SK-N-SH (cell line): Measurements from ENCODE around the gene TMEM179B. TPM values are rescaled to one million over a fixed set of nuclear protein-coding genes. Genes with fewer than 3 reads are reported as not detected.
A peak's percentile ranks its signal among the peaks of the same experiment; 100 is the strongest.

Source experiments
- CTCF ChIA-PET: fragments of 300-600, 350-600 bp; formaldehyde crosslinking; extraction: SDS; loops from one replicate; lab custom pipeline; 2021; lab: Yijun Ruan, JAX
- POLR2A ChIA-PET: fragments of 350-600 bp; sonication (Branson Sonifier 250); formaldehyde crosslinking; extraction: SDS; loops from one replicate; lab custom pipeline; 2020; ENCODE audit warnings: antibody characterized with exemption, inconsistent platforms; lab: Yijun Ruan, JAX
- DNase-seq: peaks from one replicate; pipeline ENCODE4 v3.0.0; 2012
- H2AFZ ChIP-seq: fragments of 200-600 bp; sonication (generic); 2 replicates; pipeline ENCODE4 v1.8.1; 2016; ENCODE audit warnings: antibody characterized with exemption, mild to moderate bottlenecking, low read depth
- H3F3A ChIP-seq: fragments of 200-600 bp; sonication (generic); replicated peaks from 2 replicates; pipeline ENCODE3; 2016; ENCODE audit warnings: antibody characterized with exemption, mild to moderate bottlenecking; ENCODE audit not compliant: insufficient read depth
- H3K27ac ChIP-seq, 2 experiments: fragments of 200-500 bp in 1 of 2; fragments of 200-600 bp in 1 of 2; sonication (Bioruptor generic) in 1 of 2; sonication (generic), shearing (Covaris generic) in 1 of 2; 2 replicates each; pipeline versions ENCODE4 v1.5.1 to v1.6.1; 2014 to 2016; ENCODE audit warnings: low read depth in 2 of 2, inconsistent platforms in 1 of 2, low read length in 1 of 2, mild to moderate bottlenecking in 1 of 2, mixed read lengths in 1 of 2
- H3K27me3 ChIP-seq: fragments of 200-600 bp; sonication (generic), shearing (Covaris generic); 2 replicates; pipeline ENCODE4 v1.6.1; 2016; ENCODE audit warnings: mixed run types; ENCODE audit not compliant: insufficient read depth
- H3K36me3 ChIP-seq, 2 experiments: fragments of 200-500 bp in 1 of 2; fragments of 200-600 bp in 1 of 2; sonication (Bioruptor generic) in 1 of 2; sonication (generic) in 1 of 2; replicated peaks in 1 of 2; 2 replicates each; pipeline versions ENCODE3 to v1.5.1; 2014 to 2016; ENCODE audit warnings: low read length in 1 of 2, mild to moderate bottlenecking in 1 of 2; ENCODE audit not compliant: insufficient read depth in 2 of 2, control insufficient read depth in 1 of 2
- H3K4me1 ChIP-seq, 2 experiments: fragments of 200-500 bp in 1 of 2; fragments of 200-600 bp in 1 of 2; sonication (Bioruptor generic) in 1 of 2; sonication (generic), shearing (Covaris generic) in 1 of 2; 2 replicates each; pipeline versions ENCODE4 v1.5.1 to v1.6.1; 2014 to 2016; ENCODE audit warnings: low read depth in 1 of 2, low read length in 1 of 2, mixed run types in 1 of 2; ENCODE audit not compliant: insufficient read depth in 2 of 2, control insufficient read depth in 1 of 2
- H3K4me2 ChIP-seq: fragments of 200-600 bp; sonication (generic), shearing (Covaris generic); 2 replicates; pipeline ENCODE4 v1.6.1; 2017; ENCODE audit warnings: mixed run types
- H3K4me3 ChIP-seq, 2 experiments: fragments of 200-500 bp in 1 of 2; fragments of 200-600 bp in 1 of 2; sonication (Bioruptor generic) in 1 of 2; sonication (generic), shearing (Covaris generic) in 1 of 2; 2 replicates each; pipeline versions ENCODE4 v1.5.1 to v1.8.1; 2014 to 2016; ENCODE audit warnings: low read depth in 2 of 2, inconsistent platforms in 1 of 2, low read length in 1 of 2, mild to moderate bottlenecking in 1 of 2, mixed read lengths in 1 of 2, moderate library complexity in 1 of 2
- H3K79me2 ChIP-seq: fragments of 200-600 bp; sonication (generic); 2 replicates; pipeline ENCODE4 v1.8.1; 2017; ENCODE audit warnings: mild to moderate bottlenecking; ENCODE audit not compliant: insufficient read depth
- H3K9ac ChIP-seq: fragments of 200-600 bp; sonication (generic); 2 replicates; pipeline ENCODE4 v1.6.1; 2017; ENCODE audit warnings: mixed run types
- H3K9me2 ChIP-seq: fragments of 200-600 bp; sonication (generic); 2 replicates; pipeline ENCODE4 v1.6.1; 2017; ENCODE audit warnings: mixed run types
- H3K9me3 ChIP-seq: fragments of 200-600 bp; sonication (generic); 2 replicates; pipeline ENCODE4 v1.6.1; 2017; ENCODE audit warnings: mixed run types, mild to moderate bottlenecking, moderate library complexity
- H4K20me1 ChIP-seq: fragments of 200-600 bp; sonication (generic); 2 replicates; pipeline ENCODE4 v1.6.1; 2017; ENCODE audit warnings: mild to moderate bottlenecking, mixed run types; ENCODE audit not compliant: insufficient read depth
- CHD2 ChIP-seq: fragments of 150-350 bp; IDR thresholded peaks from 2 replicates; pipeline ENCODE4 v1.6.1; 2018; ENCODE audit warnings: low read length; ENCODE audit not compliant: partially characterized antibody
- ELF1 ChIP-seq: IDR thresholded peaks from 2 replicates; pipeline ENCODE4 v1.4.0; 2012
- EZH2phosphoT487 ChIP-seq: fragments of 200-600 bp; sonication (generic); IDR thresholded peaks from 2 replicates; pipeline ENCODE4 v1.6.1; 2017; ENCODE audit warnings: low read depth, mixed run types, mild to moderate bottlenecking, antibody characterized with exemption, moderate library complexity, borderline replicate concordance
- GABPA ChIP-seq: IDR thresholded peaks from 2 replicates; pipeline ENCODE4 v1.4.0; 2012; ENCODE audit warnings: low read depth, mild to moderate bottlenecking
- IRF3 ChIP-seq: fragments of 150-350 bp; IDR thresholded peaks from 2 replicates; pipeline ENCODE4 v1.6.1; 2016; ENCODE audit warnings: mild to moderate bottlenecking, low read depth, low read length
- MAX ChIP-seq: IDR thresholded peaks from 2 replicates; pipeline ENCODE4 v1.4.0; 2012; ENCODE audit warnings: low read depth
- MXI1 ChIP-seq: IDR thresholded peaks from 2 replicates; pipeline ENCODE4 v1.6.1; 2012; ENCODE audit warnings: mild to moderate bottlenecking, low read depth, low read length, improper control_type of control experiment
- PBX3 ChIP-seq: IDR thresholded peaks from 2 replicates; pipeline ENCODE4; 2012
- POLR2AphosphoS5 ChIP-seq: IDR thresholded peaks from 2 replicates; pipeline ENCODE4 v1.6.1; 2012; ENCODE audit warnings: low read depth, low read length
- RAD21 ChIP-seq: IDR thresholded peaks from 2 replicates; pipeline ENCODE4 v1.6.1; 2012; ENCODE audit warnings: mild to moderate bottlenecking, low read length
- RCOR1 ChIP-seq: fragments of 150-350 bp; IDR thresholded peaks from 2 replicates; pipeline ENCODE4 v1.6.1; 2017; ENCODE audit warnings: antibody characterized with exemption, low read length
- REST ChIP-seq: IDR thresholded peaks from 2 replicates; pipeline ENCODE4 v1.6.1; 2012; ENCODE audit warnings: mild to moderate bottlenecking, low read depth, low read length, moderate library complexity
- RFX5 ChIP-seq: IDR thresholded peaks from 2 replicates; pipeline ENCODE4 v1.6.1; 2012; ENCODE audit warnings: mild to moderate bottlenecking, improper control_type of control experiment, low read length
- SMC3 ChIP-seq: IDR thresholded peaks from 2 replicates; pipeline ENCODE4 v1.6.1; 2012; ENCODE audit warnings: low read depth, low read length, improper control_type of control experiment
- TAF1 ChIP-seq: IDR thresholded peaks from 2 replicates; pipeline ENCODE4 v1.6.1; 2012; ENCODE audit warnings: low read depth, mild to moderate bottlenecking, low read length, moderate library complexity, borderline replicate concordance
- YY1 ChIP-seq: IDR thresholded peaks from 2 replicates; pipeline ENCODE4 v1.4.0; 2012; ENCODE audit warnings: low read depth, mild to moderate bottlenecking
- WGBS: methylation state at CpG from one replicate; pipeline ENCODE4 v1.1.6; 2017; ENCODE audit warnings: low lambda C conversion rate; 5-methylcytosine and 5-hydroxymethylcytosine counted together
- polyA plus RNA-seq, 3 experiments: library from polyadenylated mRNA; depleted of rRNA; stranded (reverse); fragments of >200 nt; gene quantifications; 2 replicates each; pipeline ENCODE4 v1.2.3, GENCODE V29; 2012

Gene TMEM179B
- polyA plus RNA-seq, 1 of the 3 experiments (the other 2 are of a cell fraction): 69.6 TPM

GRCh38 chr11:62752994-62753735 lies 34.0 kb upstream of the TMEM179B start (continued):
- no peak for TF ChIP-seq SMC3

- Histone ChIP-seq H3K27me3 (no peaks in the 10 kb centered on the region), H3K4me1 (peaks cover 6 to 11% of the 10 kb centered on the region in 2 experiments; a peak in 3 of 4 replicates), H3K27ac (peak within 1 kb of the TSS; percentile 85 to 95), H3K9me2 (no peaks in the 10 kb centered on the region), H2AFZ (peak within 1 kb of the TSS; percentile 94), H3K9ac (peak within 1 kb of the TSS; percentile 83)
- peak; percentile 90 for DNase-seq
- TF ChIP-seq MAX: peak; percentile 65; the same call in 1 of the 2 replicates
- TF ChIP-seq POLR2AphosphoS5: peak; percentile 86
- TF ChIP-seq EZH2phosphoT487: no peak
- TF ChIP-seq RAD21: no peak
- TF ChIP-seq ELF1: peak; percentile 80
- peak; percentile 78 for TF ChIP-seq IRF3
- no peak; the same call in 1 of the 2 replicates for TF ChIP-seq MXI1
- TF ChIP-seq YY1: peak; percentile 68; the same call in 1 of the 2 replicates
- TF ChIP-seq RCOR1: no peak
- no peak for TF ChIP-seq RFX5
- peak; percentile 97 for TF ChIP-seq PBX3
- peak; percentile 92 for TF ChIP-seq CHD2
- TF ChIP-seq REST: no peak
- TF ChIP-seq GABPA: peak; percentile 89
- peak; percentile 78 for TF ChIP-seq TAF1
- TF ChIP-seq, all 33 proteins: peak for 9
- Histone ChIP-seq H3K79me2 (peaks cover 33% of the 10 kb centered on the region; the same call in 1 of the 2 replicates), H3K9me3 (no peaks in the 10 kb centered on the region), H3K4me2 (peak within 1 kb of the TSS; percentile 87), H3F3A (peaks cover 21% of the 10 kb centered on the region), H4K20me1 (no peaks in the 10 kb centered on the region), H3K4me3 (peak within 1 kb of the TSS; percentile 66 to 69), H3K36me3 (peaks cover 0 to 3% of the 10 kb centered on the region in 2 experiments)
- WGBS: under 1% methylated on average over 42 of the region's 47 CpGs
- CTCF ChIA-PET: interaction anchor here (0.7 to 3.3 kb wide), 8 partner anchors 10 to 329 kb away, joined by 3 to 18 read pairs (median 4); partner anchors contain the start of gene TAF6L
- POLR2A ChIA-PET: interaction anchor here (0.7 to 2.3 kb wide), 23 partner anchors 8 to 180 kb away, joined by 3 to 33 read pairs (median 8); partner anchors contain the start of genes BSCL2, C11orf98, CSKMT and EEF1G
Measured at GRCh38 chr11:62753736-62754603, 33.2 kb upstream of the TMEM179B start, which contains the start of gene ZBTB3. Gene ZBTB3, minus strand, starts transcription at chr11:62754160. Its CDS starts 496 bp downstream, at chr11:62753664.
